Endodermal cell (in vitro differentiated cells): ENCODE measurements around the gene CAVIN3. TPM values are rescaled to one million over a fixed set of nuclear protein-coding genes. Genes with fewer than 3 reads are reported as not detected.

Source experiments
- DNase-seq: peaks from one replicate; pipeline ENCODE4 v3.0.0-alpha.2; 2017
- H3K27ac ChIP-seq: 2 replicates; pipeline ENCODE4 v1.5.1; 2013; ENCODE audit warnings: mild to moderate bottlenecking, low read depth, low read length, moderate library complexity
- H3K27me3 ChIP-seq: 2 replicates; pipeline ENCODE4 v1.6.1; 2013; ENCODE audit warnings: mild to moderate bottlenecking, low read length, moderate library complexity; ENCODE audit not compliant: insufficient read depth, control insufficient read depth, poor library complexity, severe bottlenecking
- H3K36me3 ChIP-seq: 2 replicates; pipeline ENCODE4 v1.7.0; 2013; ENCODE audit warnings: mild to moderate bottlenecking, low read length, moderate library complexity; ENCODE audit not compliant: control insufficient read depth, insufficient read depth
- H3K4me1 ChIP-seq: one replicate; pipeline ENCODE4 v1.7.0; 2013; ENCODE audit warnings: low read length; ENCODE audit not compliant: control insufficient read depth, insufficient read depth
- H3K4me3 ChIP-seq: 2 replicates; pipeline ENCODE4 v1.5.1; 2013; ENCODE audit warnings: mild to moderate bottlenecking, low read length, moderate library complexity
- H3K9ac ChIP-seq: 2 replicates; pipeline ENCODE4 v1.6.1; 2013; ENCODE audit warnings: mild to moderate bottlenecking, low read length, moderate library complexity; ENCODE audit not compliant: poor library complexity, severe bottlenecking; ENCODE audit errors: extremely low read depth
- H3K9me3 ChIP-seq: 2 replicates; pipeline ENCODE4 v1.6.1; 2013; ENCODE audit warnings: mild to moderate bottlenecking, low read length, moderate library complexity; ENCODE audit not compliant: control insufficient read depth
- H3K27ac Mint-ChIP-seq: 2 replicates; pipeline ENCODE4 v1.8.0; 2020; ENCODE audit warnings: mixed read lengths
- H3K27me3 Mint-ChIP-seq: 2 replicates; pipeline ENCODE4 v1.8.0; 2021; ENCODE audit warnings: mild to moderate bottlenecking, mixed read lengths; ENCODE audit not compliant: insufficient read depth
- H3K36me3 Mint-ChIP-seq: 2 replicates; pipeline ENCODE4 v1.8.0; 2020; ENCODE audit warnings: low read depth, mixed read lengths
- H3K4me1 Mint-ChIP-seq: 2 replicates; pipeline ENCODE4 v1.8.0; 2020; ENCODE audit warnings: mixed read lengths
- H3K4me3 Mint-ChIP-seq: 2 replicates; pipeline ENCODE4 v1.8.0; 2020; ENCODE audit warnings: mild to moderate bottlenecking, moderate library complexity, mixed read lengths
- H3K9me3 Mint-ChIP-seq: 2 replicates; pipeline ENCODE4 v1.8.0; 2020; ENCODE audit warnings: mild to moderate bottlenecking, mixed read lengths
- WGBS, 2 experiments: methylation state at CpG; one replicate each; pipeline versions ENCODE4 v1.1.5 to v1.1.7; 2013; ENCODE audit warnings: missing lambda C conversion rate in 2 of 2, mixed read lengths in 1 of 2; ENCODE audit not compliant: insufficient coverage in 1 of 2, insufficient read length in 1 of 2; 5-methylcytosine and 5-hydroxymethylcytosine counted together
- total RNA-seq, 2 donors: library from RNA; stranded (reverse); fragmentation: NEBNext Ultra II Directional in 1 of 2; extraction: Animal tissue kit (Norgen Biotek cat#: 25700) in 1 of 2; gene quantifications; 2 replicates in 1 of 2; 3 replicates in 1 of 2; pipeline ENCODE4 v1.2.1, GENCODE V29; 2021
- TF ChIP-seq, protein P1 (sequence below): fragments of 200-600 bp; sonication (generic); conservative IDR thresholded peaks from 2 replicates; pipeline ENCODE4 v1.5.0; 2021; ENCODE audit warnings: antibody characterized with exemption, mild to moderate bottlenecking

The CAVIN3 gene
- total RNA-seq, 2 donors from 2014 or later, result 42.2 to 70.2 TPM

DNA sequence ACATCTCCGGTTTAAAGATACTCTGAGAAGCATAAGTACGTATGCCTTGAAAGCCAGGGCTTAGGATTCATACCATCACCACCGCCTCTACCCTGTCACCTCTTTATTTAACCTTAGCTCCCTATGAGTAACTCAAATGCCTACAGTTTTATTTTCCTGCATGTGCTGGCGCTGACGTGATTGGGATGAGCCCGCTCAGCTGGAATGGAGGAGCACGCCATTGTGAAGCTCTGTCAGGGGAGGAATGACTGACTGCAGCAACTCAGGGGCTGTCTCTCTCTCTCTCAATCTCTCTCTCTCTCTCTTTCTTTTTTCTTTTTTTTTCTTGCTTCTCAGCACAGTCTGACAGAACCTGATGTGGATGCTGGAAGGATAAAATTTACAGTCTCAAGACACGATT is 12.4 kb downstream of the CAVIN3 start:
- no peak for DNase-seq
- Mint-ChIP-seq H3K27ac (no peak overlapping the region), H3K4me1 (peaks cover 36% of the 10 kb centered on the region), H3K27me3 (no peaks in the 10 kb centered on the region), H3K36me3 (no peaks in the 10 kb centered on the region), H3K4me3 (no peak overlapping the region), H3K9me3 (no peaks in the 10 kb centered on the region)
- Histone ChIP-seq H3K27me3 (no peaks in the 10 kb centered on the region), H3K36me3 (no peaks in the 10 kb centered on the region), H3K27ac (no peak overlapping the region), H3K4me3 (no peak overlapping the region), H3K9me3 (no peaks in the 10 kb centered on the region), H3K4me1 (peaks cover 16% of the 10 kb centered on the region), H3K9ac (no peak overlapping the region)
- TF ChIP-seq, protein P1, sequence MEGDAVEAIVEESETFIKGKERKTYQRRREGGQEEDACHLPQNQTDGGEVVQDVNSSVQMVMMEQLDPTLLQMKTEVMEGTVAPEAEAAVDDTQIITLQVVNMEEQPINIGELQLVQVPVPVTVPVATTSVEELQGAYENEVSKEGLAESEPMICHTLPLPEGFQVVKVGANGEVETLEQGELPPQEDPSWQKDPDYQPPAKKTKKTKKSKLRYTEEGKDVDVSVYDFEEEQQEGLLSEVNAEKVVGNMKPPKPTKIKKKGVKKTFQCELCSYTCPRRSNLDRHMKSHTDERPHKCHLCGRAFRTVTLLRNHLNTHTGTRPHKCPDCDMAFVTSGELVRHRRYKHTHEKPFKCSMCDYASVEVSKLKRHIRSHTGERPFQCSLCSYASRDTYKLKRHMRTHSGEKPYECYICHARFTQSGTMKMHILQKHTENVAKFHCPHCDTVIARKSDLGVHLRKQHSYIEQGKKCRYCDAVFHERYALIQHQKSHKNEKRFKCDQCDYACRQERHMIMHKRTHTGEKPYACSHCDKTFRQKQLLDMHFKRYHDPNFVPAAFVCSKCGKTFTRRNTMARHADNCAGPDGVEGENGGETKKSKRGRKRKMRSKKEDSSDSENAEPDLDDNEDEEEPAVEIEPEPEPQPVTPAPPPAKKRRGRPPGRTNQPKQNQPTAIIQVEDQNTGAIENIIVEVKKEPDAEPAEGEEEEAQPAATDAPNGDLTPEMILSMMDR, result no peak
- 74 to 78% methylated on average over 8 of the region's 8 CpGs for whole genome bisulfite sequencing, 2 experiments

- no peak for DNase-seq
- Mint-ChIP-seq H3K4me3 (no peak overlapping the region), H3K36me3 (no peaks in the 10 kb centered on the region), H3K27ac (peak overlapping the region; percentile 12), H3K27me3 (no peaks in the 10 kb centered on the region), H3K9me3 (no peaks in the 10 kb centered on the region), H3K4me1 (peaks cover 39% of the 10 kb centered on the region)
- H3K36me3 ChIP-seq, result no peaks in the 10 kb centered on the region
- WGBS, 2 experiments, result 84 to 95% methylated on average over 4 of the region's 4 CpGs
- no peak overlapping the region for H3K9ac ChIP-seq
- no peaks in the 10 kb centered on the region for H3K9me3 ChIP-seq
- H3K4me1 ChIP-seq, result peaks cover 22% of the 10 kb centered on the region
- no peaks in the 10 kb centered on the region for H3K27me3 ChIP-seq
- TF ChIP-seq, protein P1, result no peak
- H3K4me3 ChIP-seq, result no peak overlapping the region
- no peak overlapping the region for H3K27ac ChIP-seq
These were observed 15.0 kb downstream of the CAVIN3 start for GRCh38 chr11:6305297-6305696.

DNA sequence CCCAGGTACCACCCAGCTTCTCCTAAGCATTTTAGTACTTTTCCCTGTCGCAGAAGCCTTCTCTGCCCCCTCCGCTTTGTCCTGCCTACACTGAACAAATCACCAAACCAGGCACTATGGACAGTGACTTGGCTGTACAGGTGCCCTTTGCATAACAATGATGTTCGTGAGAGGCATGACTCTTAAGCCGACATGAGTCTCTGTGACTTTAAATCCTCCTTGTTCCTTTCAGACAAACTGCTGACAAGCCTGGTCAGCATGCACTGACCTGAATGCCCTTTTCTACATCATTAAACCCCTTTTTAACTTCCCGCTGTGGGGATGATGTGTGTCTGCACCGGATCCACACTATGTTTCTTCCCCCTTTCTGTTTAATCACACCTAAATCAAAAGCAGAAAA is 16.6 kb downstream of the CAVIN3 start:
- H3K27ac ChIP-seq, result no peak overlapping the region

More for the DNA sequence above, 16.6 kb downstream of the CAVIN3 start:
- H3K9me3 ChIP-seq, result no peaks in the 10 kb centered on the region
- no peaks in the 10 kb centered on the region for H3K36me3 Mint-ChIP-seq
- no peak overlapping the region for H3K4me3 Mint-ChIP-seq
- peaks cover 22% of the 10 kb centered on the region for H3K4me1 ChIP-seq
- 24 to 41% methylated on average over 3 to 6 of the region's 6 CpGs for WGBS, 2 experiments
- H3K36me3 ChIP-seq, result no peaks in the 10 kb centered on the region
- H3K4me3 ChIP-seq, result no peak overlapping the region
- no peak overlapping the region for H3K9ac ChIP-seq
- H3K4me1 Mint-ChIP-seq, result peaks cover 42% of the 10 kb centered on the region
- no peaks in the 10 kb centered on the region for H3K9me3 Mint-ChIP-seq
- no peaks in the 10 kb centered on the region for H3K27me3 Mint-ChIP-seq
- H3K27ac Mint-ChIP-seq, result peak overlapping the region; percentile 47
- H3K27me3 ChIP-seq, result no peaks in the 10 kb centered on the region
- TF ChIP-seq, protein P1, result no peak
- DNase-seq, result peak; percentile 62
